Measurements from ENCODE around the gene COL27A1.
"Not testable (repeated sequence)": the region's sequence is repeated elsewhere in the genome, so short reads cannot be mapped to it uniquely, and the experiment has no call there.

The COL27A1 gene

GRCh38 chr9:114185570-114186490, 30.5 kb downstream of the COL27A1 start:
- DNase-seq (ENCODE audit: low spot score): no peak

- DNase-seq (ENCODE audit: low spot score): no peak
These were observed 31.4 kb downstream of the COL27A1 start for GRCh38 chr9:114186605-114187289.

GRCh38 chr9:114187827-114188226, 32.5 kb downstream of the COL27A1 start:
- no peak for DNase-seq (ENCODE audit: low spot score)

- no peak for DNase-seq (ENCODE audit: low spot score)
These were observed 34.7 kb downstream of the COL27A1 start for GRCh38 chr9:114189823-114190562.

GRCh38 chr9:114190563-114190905, 35.2 kb downstream of the COL27A1 start:
- DNase-seq (ENCODE audit: low spot score): peak; percentile 76

GRCh38 chr9:114191402-114191801, 36.1 kb downstream of the COL27A1 start:
- DNase-seq (ENCODE audit: low spot score): not testable (repeated sequence)

- no peak for DNase-seq (ENCODE audit: low spot score)
These were observed 37.2 kb downstream of the COL27A1 start for GRCh38 chr9:114192539-114192938.

- no peak for DNase-seq (ENCODE audit: low spot score)
These were observed 37.8 kb downstream of the COL27A1 start for GRCh38 chr9:114193090-114193489.

GRCh38 chr9:114196117-114196516, 40.8 kb downstream of the COL27A1 start:
- DNase-seq (ENCODE audit: low spot score): no peak

GRCh38 chr9:114196979-114197622, 41.8 kb downstream of the COL27A1 start:
- DNase-seq (ENCODE audit: low spot score): no peak

- DNase-seq (ENCODE audit: low spot score): peak; percentile 82
These were observed 43.1 kb downstream of the COL27A1 start for GRCh38 chr9:114198249-114199040.

- no peak for DNase-seq (ENCODE audit: low spot score)
These were observed 45.5 kb downstream of the COL27A1 start for GRCh38 chr9:114200721-114201300.

GRCh38 chr9:114202396-114202795, 47.1 kb downstream of the COL27A1 start:
- DNase-seq (ENCODE audit: low spot score): no peak

GRCh38 chr9:114202849-114203248, 47.5 kb downstream of the COL27A1 start:
- no peak for DNase-seq (ENCODE audit: low spot score)

- DNase-seq (ENCODE audit: low spot score): no peak
These were observed 48.2 kb downstream of the COL27A1 start for GRCh38 chr9:114203410-114204140.

GRCh38 chr9:114204265-114204664, 48.9 kb downstream of the COL27A1 start:
- no peak for DNase-seq (ENCODE audit: low spot score)

- DNase-seq (ENCODE audit: low spot score): peak; percentile 34
These were observed 50.1 kb downstream of the COL27A1 start for GRCh38 chr9:114205171-114206015.

- DNase-seq (ENCODE audit: low spot score): no peak
These were observed 51.0 kb downstream of the COL27A1 start for GRCh38 chr9:114206221-114206789.

All from cerebellar cortex (tissue), 1 donor.